ENCODE data around the gene GOT1.

Gene GOT1

GRCh38 chr10:99433378-99434020 is 3.1 kb upstream of the GOT1 start:
- DNase-seq (ENCODE audit: low read depth in 4 of 4, low spot score in 1 of 4) = no peak

DNA sequence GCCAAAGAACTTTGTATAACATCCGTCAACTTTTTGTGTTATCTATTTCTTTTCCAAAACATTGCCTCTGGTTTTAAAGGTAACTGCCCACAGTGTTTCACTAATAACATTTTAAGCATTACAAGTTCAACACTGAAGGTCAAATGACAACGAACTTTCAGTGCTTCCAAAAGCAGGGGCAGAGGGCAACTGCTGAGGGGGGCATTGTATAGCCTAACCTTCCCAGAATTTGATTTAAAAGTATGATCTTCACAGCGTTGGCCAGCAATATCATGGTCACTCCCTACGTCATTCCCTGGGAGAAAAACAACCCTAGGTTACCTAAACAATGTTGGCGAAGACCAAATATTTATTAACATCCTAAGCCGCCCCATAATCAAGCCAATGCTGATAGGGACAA is 2.5 kb upstream of the GOT1 start:
- DNase-seq (ENCODE audit: low read depth in 4 of 4, low spot score in 1 of 4) = no peak

DNA sequence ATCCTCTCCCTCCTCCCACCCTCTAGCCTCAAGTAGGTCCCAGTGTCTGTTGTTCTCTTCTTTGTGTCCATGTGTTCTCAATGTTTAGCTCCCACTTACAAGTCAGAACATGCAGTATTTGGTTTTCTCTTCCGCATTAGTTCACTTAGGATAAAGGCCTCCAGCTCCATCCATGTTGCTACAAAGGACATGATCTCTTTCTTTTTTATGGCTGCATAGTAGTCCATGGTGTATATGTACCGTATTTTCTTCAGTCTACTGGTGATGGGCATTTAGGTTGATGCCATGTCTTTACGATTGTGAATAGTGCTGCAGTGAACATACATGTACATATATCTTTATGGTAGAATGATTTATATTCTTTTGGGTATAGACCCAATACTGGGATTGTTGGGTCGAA is 1.6 kb upstream of the GOT1 start:
- no peak for DNase-seq (ENCODE audit: low read depth in 4 of 4, low spot score in 1 of 4)

GRCh38 chr10:99431190-99431760 is 851 bp upstream of the GOT1 start:
- peak in 1 of 4 experiments; percentile 1 for DNase-seq (ENCODE audit: low read depth in 4 of 4, low spot score in 1 of 4)

- no peak for DNase-seq (ENCODE audit: low read depth in 4 of 4, low spot score in 1 of 4)
Observed at GRCh38 chr10:99430116-99430450, 341 bp downstream of the GOT1 start.

DNA sequence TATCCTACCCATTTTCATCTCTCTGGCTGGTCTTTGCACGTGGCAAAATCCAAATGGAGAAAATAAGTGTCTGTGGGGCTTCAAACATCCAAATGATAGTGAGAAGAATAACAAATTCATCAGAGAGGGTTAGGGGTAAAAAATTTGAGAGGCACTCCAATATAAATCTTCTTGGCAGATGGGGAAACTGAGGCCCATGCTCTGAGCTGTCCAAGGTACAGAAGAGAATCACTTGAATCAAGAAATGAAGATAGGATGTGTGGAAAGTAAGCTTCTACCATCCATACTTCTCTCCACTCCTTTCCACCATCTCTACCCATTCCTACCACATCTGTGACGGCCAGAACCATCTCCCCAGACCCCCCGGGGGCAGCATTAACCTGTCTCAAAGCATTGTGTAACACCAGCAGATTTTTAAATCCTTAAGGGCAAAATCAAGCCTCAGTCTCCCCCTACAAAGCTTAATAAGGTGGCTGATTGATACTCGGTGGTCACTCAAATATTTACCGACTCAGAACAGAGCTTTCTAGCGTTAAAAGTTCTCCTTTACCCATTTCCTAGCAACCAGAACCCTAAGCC is 818 bp downstream of the GOT1 start:
- no peak for DNase-seq (ENCODE audit: low read depth in 4 of 4, low spot score in 1 of 4)

GRCh38 chr10:99427566-99428190 is 2.7 kb downstream of the GOT1 start:
- no peak for DNase-seq (ENCODE audit: low read depth in 4 of 4, low spot score in 1 of 4)

DNA sequence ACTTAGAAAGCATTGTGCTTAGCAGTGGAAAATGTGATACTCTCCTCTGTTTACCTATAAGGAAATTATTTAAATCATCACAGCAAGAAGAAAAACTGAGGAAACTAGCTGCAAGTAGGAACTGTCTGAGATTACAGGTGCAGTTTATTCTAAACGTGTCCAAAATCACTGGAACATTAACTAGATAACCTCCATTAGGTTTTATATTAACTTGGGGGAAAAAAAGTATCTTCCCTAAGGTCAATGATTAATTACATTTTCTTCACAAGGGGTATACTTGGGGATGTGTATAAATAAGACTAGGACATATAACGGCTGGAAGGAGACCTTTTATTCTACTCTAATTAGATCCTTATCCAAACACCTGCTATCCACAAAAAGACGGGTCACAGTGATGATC is 3.7 kb downstream of the GOT1 start:
- DNase-seq (ENCODE audit: low read depth in 4 of 4, low spot score in 1 of 4) = no peak

DNA sequence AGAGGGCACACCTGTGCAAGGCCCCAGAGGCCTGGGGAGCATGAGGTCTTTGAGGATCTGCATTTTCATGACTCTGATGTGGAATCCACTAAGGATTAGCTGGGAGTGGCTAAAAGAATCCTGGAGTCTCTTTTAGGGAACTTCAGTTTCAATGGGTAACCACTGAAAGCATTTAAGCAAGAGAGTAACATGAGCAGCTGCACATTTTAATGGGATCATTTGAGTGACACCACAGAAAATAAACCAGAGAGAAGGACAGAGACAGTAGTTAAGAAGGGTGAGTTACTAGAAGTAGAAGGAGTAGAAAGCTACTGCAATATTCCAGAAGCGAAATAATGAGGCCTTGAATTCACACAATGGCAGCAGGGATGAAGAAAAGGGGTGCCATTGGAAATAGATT is 5.2 kb downstream of the GOT1 start:
- no peak for DNase-seq (ENCODE audit: low read depth in 4 of 4, low spot score in 1 of 4)

DNA sequence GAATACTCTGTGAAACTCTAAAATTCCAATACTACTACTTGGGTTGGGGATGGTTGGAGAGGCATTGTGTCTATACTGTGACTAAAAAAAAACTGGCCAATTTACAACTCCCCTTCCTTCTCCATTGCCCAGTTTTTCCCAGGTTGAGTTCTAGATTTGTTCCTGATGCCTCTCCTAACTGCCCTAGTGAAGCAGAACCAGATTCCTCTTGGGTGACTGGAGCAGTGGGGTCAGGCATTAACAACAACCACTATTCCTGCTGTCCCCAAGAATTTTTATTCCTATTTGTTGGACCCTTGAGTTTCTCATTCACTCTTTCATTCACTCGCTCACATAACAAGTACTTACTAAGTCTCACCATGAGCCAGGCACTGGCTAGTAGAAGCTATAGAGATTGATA is 5.8 kb downstream of the GOT1 start:
- DNase-seq (ENCODE audit: low read depth in 4 of 4, low spot score in 1 of 4) = no peak

GRCh38 chr10:99422529-99423096 is 7.8 kb downstream of the GOT1 start:
- DNase-seq (ENCODE audit: low read depth in 4 of 4, low spot score in 1 of 4) = no peak

DNA sequence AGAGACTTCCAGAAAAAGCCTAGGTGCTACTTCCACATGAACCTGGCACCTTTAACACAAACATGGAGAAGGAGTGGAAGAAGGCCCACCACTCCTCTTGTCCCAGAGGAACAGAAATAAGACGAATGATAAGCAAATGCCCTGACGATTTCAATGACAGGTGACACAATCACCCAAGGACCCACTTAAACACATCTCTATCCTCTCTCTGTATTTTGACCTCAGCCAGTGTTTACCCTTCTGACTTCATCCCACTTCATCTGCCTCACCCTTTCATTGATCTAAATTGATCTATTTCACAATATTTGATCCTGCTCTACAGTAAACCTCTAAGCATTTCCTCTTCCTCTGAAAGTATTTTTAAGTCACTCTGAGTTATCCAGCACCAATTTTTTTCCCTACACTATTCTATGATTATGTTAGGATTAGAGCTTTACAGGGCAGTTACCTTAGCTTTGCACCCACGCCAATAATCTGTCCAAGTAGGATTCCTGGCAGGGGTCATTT is 9.1 kb downstream of the GOT1 start:
- DNase-seq (ENCODE audit: low read depth in 4 of 4, low spot score in 1 of 4) = no peak

DNA sequence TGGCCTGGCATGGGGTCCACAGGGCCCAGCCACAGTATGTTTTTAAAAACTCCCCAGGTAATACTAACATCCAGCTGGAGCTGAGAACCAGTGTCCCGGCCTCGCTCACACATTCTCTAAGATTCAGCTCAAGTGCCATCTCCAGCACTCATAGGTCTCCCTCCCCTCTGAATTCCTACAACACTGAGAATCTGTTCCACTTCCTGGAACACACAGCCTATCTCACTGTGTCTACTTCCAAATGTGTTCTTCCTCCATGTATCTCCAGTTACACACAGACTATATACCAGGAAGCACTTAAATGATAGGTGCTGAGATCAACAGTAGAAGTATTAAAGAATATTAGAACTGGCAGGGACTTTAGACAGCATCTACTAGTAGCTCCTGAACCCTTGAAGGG is 10.7 kb downstream of the GOT1 start:
- DNase-seq (ENCODE audit: low read depth in 4 of 4, low spot score in 1 of 4) = no peak

DNA sequence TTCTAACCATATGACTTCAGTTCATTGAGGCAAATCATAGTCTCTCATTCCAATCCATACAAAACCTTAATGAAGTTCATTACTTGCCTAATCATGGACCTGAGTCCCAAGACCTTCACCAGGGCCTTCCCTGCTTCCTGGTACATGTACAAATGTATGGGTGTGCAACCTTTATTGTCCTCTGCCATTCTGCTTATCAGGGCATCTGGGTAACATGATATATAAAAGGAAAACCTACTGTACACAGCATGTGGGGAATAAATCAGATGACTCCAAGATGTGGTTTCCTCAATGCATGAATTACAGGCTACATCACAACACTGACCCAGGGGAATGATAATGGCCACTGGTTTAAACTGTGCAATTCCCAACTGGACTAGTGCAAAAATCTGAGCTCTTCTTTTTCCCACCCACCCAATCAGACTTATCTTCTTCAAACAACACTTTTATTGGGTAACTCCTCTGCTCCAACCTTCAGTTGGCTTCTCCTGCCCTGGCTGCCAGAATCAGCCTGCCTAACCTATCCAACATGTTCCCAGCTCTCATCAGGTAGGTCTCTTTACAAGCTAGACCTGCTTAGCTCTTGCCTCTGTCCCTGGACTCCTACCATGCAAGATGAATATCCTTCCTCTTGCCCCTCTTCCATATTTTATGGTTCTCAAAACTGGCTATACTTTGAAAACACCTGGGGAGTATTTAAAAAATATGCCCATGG is 11.4 kb downstream of the GOT1 start:
- no peak for DNase-seq (ENCODE audit: low read depth in 4 of 4, low spot score in 1 of 4)

- DNase-seq (ENCODE audit: low read depth in 4 of 4, low spot score in 1 of 4) = no peak
Observed at GRCh38 chr10:99412099-99412498, 18.3 kb downstream of the GOT1 start.

GRCh38 chr10:99411546-99411945 is 18.9 kb downstream of the GOT1 start:
- no peak for DNase-seq (ENCODE audit: low read depth in 4 of 4, low spot score in 1 of 4)

- DNase-seq (ENCODE audit: low read depth in 4 of 4, low spot score in 1 of 4) = no peak
Observed at GRCh38 chr10:99410876-99411275, 19.5 kb downstream of the GOT1 start.

- no peak for DNase-seq (ENCODE audit: low read depth in 4 of 4, low spot score in 1 of 4)
Observed at GRCh38 chr10:99410146-99410545, 20.3 kb downstream of the GOT1 start.

DNA sequence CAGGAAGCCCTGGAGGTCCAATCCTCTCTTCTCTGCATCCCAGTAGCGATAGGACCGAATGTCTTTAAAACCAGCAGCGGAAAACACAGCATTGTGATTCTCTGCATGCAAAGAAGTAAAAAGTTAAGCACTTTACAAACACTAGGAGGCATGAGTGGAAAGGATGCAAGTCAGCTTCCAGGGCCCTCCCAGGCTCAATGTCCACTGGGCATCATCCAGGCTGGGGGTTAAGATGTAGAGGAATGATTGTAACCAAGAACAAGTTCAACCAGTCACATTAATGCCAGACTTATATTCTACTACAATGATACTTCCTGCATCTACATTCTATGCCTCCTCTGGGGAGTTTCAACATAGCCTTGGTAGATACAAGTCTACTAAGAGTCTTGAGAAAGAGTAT is 24.3 kb downstream of the GOT1 start:
- no peak for DNase-seq (ENCODE audit: low read depth in 4 of 4, low spot score in 1 of 4)

DNA sequence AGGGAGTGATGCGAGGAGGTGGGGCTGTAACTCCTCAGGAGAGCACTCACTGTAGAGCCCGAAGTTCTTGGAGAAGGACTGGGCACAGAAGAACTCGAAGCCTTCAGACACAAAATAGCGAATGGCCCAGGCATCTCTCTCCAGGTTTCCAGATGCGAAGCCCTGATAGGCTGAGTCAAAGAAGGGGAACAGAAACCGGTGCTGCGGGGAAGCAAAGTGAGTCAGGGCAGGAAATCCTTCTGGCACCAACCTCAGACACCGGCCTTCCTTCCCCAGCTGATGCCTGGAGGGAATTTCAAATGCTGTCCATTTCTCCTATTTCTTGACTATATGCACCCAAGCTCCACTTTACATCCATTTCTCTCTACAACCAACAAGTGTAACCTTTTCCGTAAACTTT is 26.8 kb downstream of the GOT1 start:
- no peak for DNase-seq (ENCODE audit: low read depth in 4 of 4, low spot score in 1 of 4)

- no peak for DNase-seq (ENCODE audit: low read depth in 4 of 4, low spot score in 1 of 4)
Observed at GRCh38 chr10:99399664-99400063, 30.8 kb downstream of the GOT1 start.

GRCh38 chr10:99396471-99396870 is 34.0 kb downstream of the GOT1 start:
- DNase-seq (ENCODE audit: low read depth in 4 of 4, low spot score in 1 of 4) = no peak
